HG02852 (cell line): ENCODE data around the gene KRT1.
"Not testable (repeated sequence)": the region's sequence is repeated elsewhere in the genome, so short reads cannot be mapped to it uniquely, and the experiment has no call there.

Experiments used
- ATAC-seq: cut with Tn5 transposase; IDR thresholded peaks from one replicate; pipeline ENCODE4 v1.9.1; 2021; ENCODE audit warnings: mild to moderate bottlenecking, moderate library complexity; ENCODE audit not compliant: unreplicated experiment

KRT1 gene

GRCh38 chr12:52683575-52684300 is 3.5 kb upstream of the KRT1 start:
- no peak for ATAC-seq

DNA sequence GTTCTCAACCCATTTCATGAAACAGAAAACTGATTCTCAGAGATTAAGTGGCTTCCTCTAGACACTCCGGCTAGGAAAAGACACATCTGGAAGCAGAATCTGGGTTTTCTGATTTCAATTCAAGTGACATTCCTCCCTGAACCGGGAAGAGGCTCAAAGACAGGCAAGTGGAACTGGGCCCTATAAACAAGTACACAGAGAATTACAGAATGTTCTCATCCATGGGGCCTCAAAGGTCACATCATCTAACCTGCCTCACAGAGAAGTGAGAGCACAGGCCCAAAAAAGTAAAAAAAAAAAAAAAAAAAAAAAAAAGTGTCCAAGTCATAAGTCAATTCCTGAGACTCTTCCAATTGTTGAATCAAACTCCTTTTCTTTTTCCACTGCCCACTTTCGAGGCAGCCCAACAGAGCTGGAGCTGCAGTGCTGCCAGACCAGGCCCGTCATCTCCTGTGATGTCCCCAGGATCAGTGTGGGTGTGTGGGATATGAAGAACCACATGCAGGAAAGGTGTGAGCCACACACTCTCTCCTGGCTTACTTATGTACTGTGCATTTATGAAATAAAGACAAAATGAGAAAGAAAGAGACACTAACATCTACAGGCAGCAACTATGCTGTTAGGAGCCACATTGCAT is 2.8 kb upstream of the KRT1 start:
- ATAC-seq = no peak

- no peak for ATAC-seq
Measured at GRCh38 chr12:52682381-52682660, 2.1 kb upstream of the KRT1 start.

DNA sequence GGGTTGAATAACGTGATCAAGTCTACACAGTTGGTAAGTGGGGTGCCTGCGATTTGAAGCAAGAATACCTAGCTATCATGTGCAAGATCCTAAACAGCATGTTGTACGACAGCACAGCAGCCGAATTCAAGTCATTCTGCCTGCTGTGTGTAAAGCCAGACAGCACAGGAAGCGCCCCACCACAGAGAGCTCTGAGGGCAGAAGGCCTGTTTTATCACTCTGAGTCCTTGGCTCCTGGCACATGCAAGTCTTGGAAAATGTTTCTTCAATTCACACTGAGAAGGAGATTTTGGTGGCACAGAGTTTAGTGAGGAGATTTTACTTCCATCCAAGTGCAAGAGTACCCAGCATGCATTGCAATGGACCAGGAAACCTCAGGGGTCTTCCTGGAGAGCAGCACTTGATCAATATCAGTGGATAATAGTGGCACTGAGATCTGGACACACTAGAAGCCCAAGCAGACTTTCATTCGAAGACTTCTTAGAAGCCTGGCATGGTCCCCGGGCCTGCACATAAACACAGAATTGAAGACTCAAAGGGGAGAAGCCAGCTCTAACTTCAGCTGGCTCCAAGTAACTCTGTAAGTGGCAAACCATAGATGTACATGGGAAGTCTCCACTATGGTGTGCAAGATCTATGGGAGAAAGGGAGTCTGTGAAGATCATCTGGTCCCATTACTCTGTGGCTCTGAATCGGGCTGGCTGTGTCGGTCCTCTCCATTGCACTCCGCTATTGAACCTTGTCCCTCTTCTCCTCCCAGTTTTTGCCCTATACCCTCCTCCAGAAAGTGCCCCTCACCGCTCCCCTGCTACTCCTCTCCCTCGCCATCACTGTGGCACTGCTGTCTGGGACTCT is 1.5 kb upstream of the KRT1 start:
- ATAC-seq = no peak

DNA sequence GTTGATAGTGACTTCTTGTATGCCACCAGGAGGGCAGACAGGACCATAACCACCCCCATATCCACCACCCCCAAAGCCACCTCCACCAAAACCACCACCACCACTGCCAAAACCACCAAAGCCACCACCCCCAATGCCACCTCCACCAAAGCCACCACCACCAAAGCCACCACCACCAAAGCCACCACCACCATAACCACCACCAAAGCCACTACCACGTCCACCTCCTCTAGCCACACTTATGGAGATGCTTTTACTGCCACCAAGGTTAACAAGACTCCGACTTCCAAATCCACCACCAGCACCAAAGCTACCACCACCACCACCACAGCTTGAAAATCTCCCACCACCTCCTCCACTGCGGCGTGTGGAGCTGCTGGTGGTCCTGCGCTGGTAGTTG is 332 bp downstream of the KRT1 start:
- ATAC-seq = no peak

GRCh38 chr12:52677671-52678070 is 2.5 kb downstream of the KRT1 start:
- no peak for ATAC-seq

DNA sequence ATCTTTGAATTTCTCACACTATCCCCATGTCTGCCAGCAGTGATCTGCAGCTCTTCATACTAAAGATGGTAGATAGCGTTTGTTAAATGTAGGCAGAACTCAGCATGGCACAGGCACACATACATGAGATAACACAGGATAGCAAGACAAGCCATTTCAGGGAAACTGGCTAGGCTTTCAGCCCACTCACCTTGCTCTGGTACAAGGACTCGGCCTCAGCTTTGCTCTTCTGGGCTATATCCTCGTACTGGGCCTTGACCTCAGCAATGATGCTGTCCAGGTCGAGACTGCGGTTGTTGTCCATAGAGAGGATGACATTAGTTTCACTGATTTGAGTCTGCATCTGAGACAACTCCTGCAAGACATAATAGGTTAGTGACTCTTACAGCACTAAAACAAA is 3.1 kb downstream of the KRT1 start:
- ATAC-seq = no peak

DNA sequence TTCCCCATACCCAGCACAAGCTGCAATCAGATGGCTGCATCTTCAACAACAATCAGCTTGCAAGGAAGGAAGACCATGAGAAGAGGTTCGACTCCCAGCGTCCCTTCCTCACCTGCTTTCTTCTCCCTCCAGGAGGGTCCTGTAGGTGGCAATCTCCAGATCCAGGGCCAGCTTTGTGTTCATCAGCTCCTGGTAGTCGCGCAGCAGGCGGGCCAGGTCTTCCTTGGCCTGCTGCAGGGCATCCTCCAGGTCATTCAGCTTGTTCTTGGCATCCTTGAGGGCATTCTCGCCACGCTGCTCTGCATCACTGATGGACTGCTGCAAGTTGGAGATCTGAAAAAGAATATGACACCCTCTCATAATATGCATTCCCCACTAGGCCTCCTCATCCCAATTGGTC is 4.0 kb downstream of the KRT1 start:
- no peak for ATAC-seq

DNA sequence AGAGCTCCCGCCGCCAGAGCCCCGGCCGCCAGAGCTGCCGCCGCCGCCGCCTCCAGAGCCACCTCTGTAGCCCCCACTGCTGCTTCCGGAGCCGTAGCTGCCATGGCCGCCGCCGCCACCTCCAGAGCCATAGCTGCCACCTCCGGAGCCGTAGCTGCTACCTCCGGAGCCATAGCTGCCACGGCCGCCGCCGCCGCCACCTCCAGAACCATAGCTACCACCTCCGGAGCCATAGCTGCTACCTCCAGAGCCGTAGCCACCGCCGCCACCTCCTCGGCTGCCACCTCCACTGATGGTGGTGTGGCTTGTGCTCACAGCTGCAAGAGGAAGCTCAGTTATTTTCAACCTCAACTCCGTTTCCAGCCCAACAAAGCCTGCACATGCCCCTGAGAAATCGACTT is 4.9 kb downstream of the KRT1 start:
- ATAC-seq = no peak

- ATAC-seq = no peak
Measured at GRCh38 chr12:52674433-52674775, 5.8 kb downstream of the KRT1 start.

- no peak for ATAC-seq
Measured at GRCh38 chr12:52673713-52674432, 6.3 kb downstream of the KRT1 start.

DNA sequence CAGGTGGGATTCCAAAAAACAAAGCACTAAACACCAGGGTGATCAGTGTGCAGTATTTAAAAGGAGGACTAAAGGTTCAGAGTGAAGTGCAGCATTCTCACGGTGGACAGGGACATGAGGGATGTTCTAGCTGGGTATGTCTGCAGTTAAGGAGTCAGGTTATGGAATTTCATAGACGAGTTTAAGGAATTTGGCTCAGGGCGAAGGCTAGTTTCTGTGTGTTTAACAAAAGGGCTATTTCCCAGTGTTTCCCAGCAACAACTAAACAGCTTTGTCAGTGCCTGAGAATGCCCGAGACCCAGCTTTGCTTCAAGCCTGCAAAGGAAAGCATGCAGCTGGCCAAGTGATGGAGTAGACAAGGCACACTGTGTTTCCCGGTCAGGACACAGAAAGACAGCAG is 7.0 kb downstream of the KRT1 start:
- no peak for ATAC-seq

GRCh38 chr12:52672321-52672933 is 7.8 kb downstream of the KRT1 start:
- ATAC-seq = no peak

DNA sequence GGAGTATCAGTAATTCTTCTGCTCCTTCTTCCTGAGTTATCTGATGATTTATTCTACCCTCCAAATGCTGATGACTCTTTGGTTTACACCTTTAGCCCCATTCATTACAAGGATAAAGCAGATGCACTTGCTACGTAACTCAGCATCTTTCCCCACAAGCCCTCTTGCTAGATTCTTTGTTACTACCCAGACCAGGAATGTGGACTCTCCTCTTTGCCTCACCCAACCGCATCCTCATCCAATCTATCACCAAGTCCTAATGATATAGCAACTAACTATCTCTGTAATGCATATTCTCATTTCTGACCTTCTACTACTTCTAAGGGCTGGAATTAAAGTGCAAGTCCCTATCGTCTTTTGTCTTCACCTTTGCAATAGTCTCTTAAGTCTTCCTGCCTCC is 9.2 kb downstream of the KRT1 start:
- ATAC-seq = no peak

- no peak for ATAC-seq
Measured at GRCh38 chr12:52670506-52670905, 9.7 kb downstream of the KRT1 start.

- not testable (repeated sequence) for ATAC-seq
Measured at GRCh38 chr12:52669941-52670340, 10.3 kb downstream of the KRT1 start.

DNA sequence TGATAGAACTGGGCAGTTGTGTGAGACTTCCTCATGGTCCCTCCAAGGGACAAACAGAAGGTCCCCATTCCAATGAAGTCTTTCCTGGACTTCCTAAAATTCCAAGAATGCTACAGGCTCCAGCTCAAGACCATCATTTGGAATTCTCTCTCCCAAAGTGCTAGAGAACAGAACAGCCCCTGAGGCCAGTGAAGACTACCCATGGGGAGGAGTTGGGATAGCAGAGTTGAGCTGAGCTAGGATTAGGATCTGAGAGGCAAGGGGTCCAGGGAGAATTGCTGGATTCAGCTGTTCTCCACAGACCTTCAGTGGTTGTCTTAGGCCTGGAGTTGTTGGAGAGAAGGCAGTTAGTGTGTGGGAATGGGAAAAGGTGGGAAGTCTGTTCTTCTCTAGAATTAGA is 10.8 kb downstream of the KRT1 start:
- no peak for ATAC-seq

DNA sequence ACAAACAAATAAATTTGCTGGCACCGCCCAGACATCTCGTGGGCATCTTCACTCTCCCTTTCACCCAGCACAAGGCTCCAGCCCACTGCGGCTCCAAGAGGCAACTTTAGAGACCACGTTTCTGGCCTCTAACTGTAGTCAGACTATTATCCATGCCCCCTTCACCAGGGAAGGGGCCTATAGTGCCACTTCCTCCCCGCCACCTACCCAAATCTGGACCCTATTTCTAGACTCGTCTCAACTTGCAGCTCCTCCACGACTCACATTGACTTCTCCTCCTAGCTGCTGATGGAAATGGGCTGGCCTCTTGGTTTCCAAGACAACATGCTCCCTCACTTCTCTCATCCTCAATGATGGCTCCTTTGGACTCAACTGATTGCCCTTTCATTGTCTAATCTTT is 12.3 kb downstream of the KRT1 start:
- ATAC-seq = no peak

DNA sequence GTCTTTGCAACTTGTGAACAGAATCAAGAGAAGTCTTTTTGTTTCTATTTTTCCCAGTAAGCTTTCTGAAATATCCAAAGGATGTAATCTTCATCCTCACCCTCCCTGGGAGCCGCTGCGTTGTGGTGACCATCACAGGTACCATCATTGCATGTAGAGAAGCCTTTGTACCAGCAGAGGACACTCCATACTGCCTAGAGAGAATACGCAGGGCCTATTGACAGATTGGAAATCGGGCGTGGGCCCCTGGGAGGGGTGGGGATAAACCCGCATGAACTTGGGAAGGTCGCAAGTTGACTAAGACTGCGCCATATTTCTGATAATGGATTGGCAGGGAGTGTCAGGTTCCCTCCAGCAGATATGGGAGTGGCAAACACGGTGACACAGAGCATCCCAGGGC is 12.7 kb downstream of the KRT1 start:
- no peak for ATAC-seq

GRCh38 chr12:52666471-52666870 is 13.7 kb downstream of the KRT1 start:
- ATAC-seq = no peak

DNA sequence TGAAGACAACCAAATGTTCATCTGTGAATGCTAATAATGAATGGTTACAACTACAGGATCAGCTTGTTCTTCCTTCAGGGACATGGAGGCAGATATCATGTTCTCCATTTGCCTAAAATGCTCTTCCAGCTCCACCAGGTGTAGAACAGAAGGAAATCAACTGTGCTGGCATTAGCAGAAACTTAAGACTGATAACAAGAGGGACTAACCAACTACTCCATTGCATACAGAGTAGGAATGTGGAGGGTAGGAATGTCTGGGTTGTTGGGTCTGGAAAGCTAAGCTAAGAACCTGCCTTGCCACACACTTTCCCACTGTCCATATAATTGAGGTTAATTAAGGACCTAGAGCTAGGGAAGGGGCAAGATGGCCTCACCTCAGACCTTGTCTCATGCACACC is 16.8 kb downstream of the KRT1 start:
- ATAC-seq = no peak
